GM19467 (cell line): ENCODE results near the gene NT5M.

Experiments used
- ATAC-seq: cut with Tn5 transposase; IDR thresholded peaks from one replicate; pipeline ENCODE4 v1.9.1; 2021; ENCODE audit warnings: mild to moderate bottlenecking, moderate library complexity; ENCODE audit not compliant: unreplicated experiment

Gene NT5M

GRCh38 chr17:17388657-17389496 is 85.7 kb downstream of the NT5M start:
- ATAC-seq = no peak

GRCh38 chr17:17391668-17392370 is 88.6 kb downstream of the NT5M start:
- ATAC-seq = no peak

- ATAC-seq = no peak
Measured at GRCh38 chr17:17393976-17394375, 90.8 kb downstream of the NT5M start.

- ATAC-seq = no peak
Measured at GRCh38 chr17:17394494-17394893, 91.3 kb downstream of the NT5M start.

GRCh38 chr17:17395246-17395802 is 92.2 kb downstream of the NT5M start:
- no peak for ATAC-seq

- no peak for ATAC-seq
Measured at GRCh38 chr17:17395885-17396284, 92.7 kb downstream of the NT5M start.
